Nephron progenitor cell (in vitro differentiated cells): ENCODE data around the gene HTRA3.

Experiments
- DNase-seq: peaks from one replicate; pipeline ENCODE4 v3.0.0; 2021
- H3K27ac Mint-ChIP-seq: 2 replicates; pipeline ENCODE4 v1.8.0; 2021; ENCODE audit warnings: mild to moderate bottlenecking, moderate library complexity, mixed read lengths
- H3K27me3 Mint-ChIP-seq: 2 replicates; pipeline ENCODE4 v1.8.0; 2021; ENCODE audit warnings: mild to moderate bottlenecking, low read depth, mixed read lengths; ENCODE audit not compliant: poor library complexity
- H3K36me3 Mint-ChIP-seq: 2 replicates; pipeline ENCODE4 v1.8.0; 2021; ENCODE audit warnings: low read depth, mixed read lengths
- H3K4me1 Mint-ChIP-seq: 2 replicates; pipeline ENCODE4 v1.8.0; 2021; ENCODE audit warnings: mixed read lengths
- H3K4me3 Mint-ChIP-seq: 2 replicates; pipeline ENCODE4 v1.8.0; 2021; ENCODE audit warnings: mild to moderate bottlenecking, moderate library complexity, mixed read lengths
- H3K9me3 Mint-ChIP-seq: 2 replicates; pipeline ENCODE4 v1.8.0; 2021; ENCODE audit warnings: mild to moderate bottlenecking, moderate library complexity, mixed read lengths
- TF ChIP-seq, protein P1 (sequence below): fragments of 200-600 bp; sonication (generic); IDR thresholded peaks from 2 replicates; pipeline ENCODE4 v1.5.0; 2021; ENCODE audit warnings: antibody characterized with exemption

Gene HTRA3

DNA sequence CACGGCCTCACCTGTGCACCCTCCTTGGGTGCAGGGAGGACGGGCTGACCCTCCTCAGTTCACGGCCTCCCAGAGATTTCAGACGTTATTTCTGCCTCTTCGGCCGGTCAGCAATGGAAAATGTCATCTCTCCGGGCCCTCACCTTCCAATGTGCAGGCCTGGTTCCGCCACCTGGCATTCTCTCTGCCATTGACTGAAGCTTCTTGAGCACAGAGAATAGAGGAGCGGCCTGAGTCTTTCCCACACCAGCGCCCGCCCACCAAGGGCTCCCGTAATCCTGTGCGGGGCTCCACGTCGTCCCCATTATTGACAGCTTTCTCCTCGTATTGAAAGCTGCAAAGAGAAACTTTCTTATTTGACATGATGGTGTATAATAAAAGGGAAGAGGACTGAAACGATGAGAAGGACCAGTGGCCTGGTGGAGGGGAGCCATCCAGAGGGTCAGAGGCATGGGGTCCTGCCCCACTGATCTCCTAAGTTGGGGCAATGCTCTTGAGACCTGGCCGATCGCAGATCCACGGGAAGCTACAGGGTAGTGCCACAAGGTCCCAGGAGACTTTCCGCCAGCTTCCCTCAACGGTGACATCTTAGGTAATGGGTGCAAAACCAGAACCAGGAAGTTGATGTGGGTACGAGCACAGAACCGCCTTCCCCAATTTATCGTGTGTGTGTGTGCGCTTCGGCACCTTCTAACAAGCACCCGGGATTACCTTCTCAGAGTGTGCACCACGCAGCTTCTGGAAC lies 20.6 kb downstream of the HTRA3 start:
- Mint-ChIP-seq H3K27ac (no peak overlapping the region), H3K9me3 (peaks cover 6% of the 10 kb centered on the region), H3K4me1 (no peaks in the 10 kb centered on the region), H3K4me3 (no peak overlapping the region), H3K27me3 (peaks cover 7% of the 10 kb centered on the region), H3K36me3 (peaks cover 7% of the 10 kb centered on the region)
- TF ChIP-seq, protein P1, sequence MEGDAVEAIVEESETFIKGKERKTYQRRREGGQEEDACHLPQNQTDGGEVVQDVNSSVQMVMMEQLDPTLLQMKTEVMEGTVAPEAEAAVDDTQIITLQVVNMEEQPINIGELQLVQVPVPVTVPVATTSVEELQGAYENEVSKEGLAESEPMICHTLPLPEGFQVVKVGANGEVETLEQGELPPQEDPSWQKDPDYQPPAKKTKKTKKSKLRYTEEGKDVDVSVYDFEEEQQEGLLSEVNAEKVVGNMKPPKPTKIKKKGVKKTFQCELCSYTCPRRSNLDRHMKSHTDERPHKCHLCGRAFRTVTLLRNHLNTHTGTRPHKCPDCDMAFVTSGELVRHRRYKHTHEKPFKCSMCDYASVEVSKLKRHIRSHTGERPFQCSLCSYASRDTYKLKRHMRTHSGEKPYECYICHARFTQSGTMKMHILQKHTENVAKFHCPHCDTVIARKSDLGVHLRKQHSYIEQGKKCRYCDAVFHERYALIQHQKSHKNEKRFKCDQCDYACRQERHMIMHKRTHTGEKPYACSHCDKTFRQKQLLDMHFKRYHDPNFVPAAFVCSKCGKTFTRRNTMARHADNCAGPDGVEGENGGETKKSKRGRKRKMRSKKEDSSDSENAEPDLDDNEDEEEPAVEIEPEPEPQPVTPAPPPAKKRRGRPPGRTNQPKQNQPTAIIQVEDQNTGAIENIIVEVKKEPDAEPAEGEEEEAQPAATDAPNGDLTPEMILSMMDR = no peak
- no peak for DNase-seq

DNA sequence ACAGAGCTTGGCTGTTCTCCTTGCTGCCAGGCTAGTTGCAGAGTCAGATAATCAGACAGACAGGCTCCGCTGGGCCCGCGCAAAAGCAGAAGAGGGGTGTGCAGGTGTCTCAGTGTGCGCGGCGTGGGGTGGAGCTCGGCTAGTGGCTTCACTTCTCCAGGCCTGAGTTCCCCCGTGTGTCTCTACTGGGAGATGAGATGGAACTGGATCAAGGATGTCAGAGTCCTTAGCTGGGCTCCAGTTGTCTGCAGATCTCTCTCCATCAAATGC lies 21.1 kb downstream of the HTRA3 start:
- H3K4me3 Mint-ChIP-seq = no peak overlapping the region
- H3K9me3 Mint-ChIP-seq = peaks cover 6% of the 10 kb centered on the region
- H3K36me3 Mint-ChIP-seq = peaks cover 8% of the 10 kb centered on the region
- DNase-seq = no peak
- peaks cover 6% of the 10 kb centered on the region for H3K27me3 Mint-ChIP-seq
- TF ChIP-seq, protein P1 = no peak
- H3K4me1 Mint-ChIP-seq = no peaks in the 10 kb centered on the region
- no peak overlapping the region for H3K27ac Mint-ChIP-seq

DNA sequence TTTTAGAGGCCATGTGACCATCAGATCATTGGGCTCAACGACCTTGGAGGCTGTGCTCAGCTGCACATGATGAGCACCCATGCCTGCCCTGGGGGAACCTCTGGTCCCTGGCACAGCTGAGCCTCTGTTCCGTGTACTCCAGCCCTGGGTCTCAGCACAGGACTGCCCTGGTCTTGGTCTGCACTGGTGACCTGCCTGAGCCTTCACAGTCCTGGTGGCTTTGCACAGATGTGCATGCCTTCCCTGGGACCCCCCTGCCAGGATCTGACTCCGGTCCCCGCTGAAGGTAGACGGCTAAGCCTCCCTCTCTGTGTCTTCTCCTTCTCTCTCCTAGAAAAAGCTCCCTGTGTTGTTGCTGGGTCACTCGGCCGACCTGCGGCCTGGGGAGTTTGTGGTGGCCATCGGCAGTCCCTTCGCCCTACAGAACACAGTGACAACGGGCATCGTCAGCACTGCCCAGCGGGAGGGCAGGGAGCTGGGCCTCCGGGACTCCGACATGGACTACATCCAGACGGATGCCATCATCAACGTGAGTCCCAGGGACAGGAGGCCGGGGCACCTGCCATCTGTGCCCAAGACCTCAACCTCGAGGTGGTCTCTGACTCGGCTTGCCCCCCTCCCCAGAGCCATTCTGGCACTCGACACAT lies 21.6 kb downstream of the HTRA3 start:
- DNase-seq = no peak
- H3K27me3 Mint-ChIP-seq = peaks cover 8% of the 10 kb centered on the region
- H3K9me3 Mint-ChIP-seq = peaks cover 6% of the 10 kb centered on the region
- no peak overlapping the region for H3K27ac Mint-ChIP-seq
- H3K4me3 Mint-ChIP-seq = no peak overlapping the region
- H3K36me3 Mint-ChIP-seq = peaks cover 8% of the 10 kb centered on the region
- H3K4me1 Mint-ChIP-seq = no peaks in the 10 kb centered on the region
- TF ChIP-seq, protein P1 = no peak

DNA sequence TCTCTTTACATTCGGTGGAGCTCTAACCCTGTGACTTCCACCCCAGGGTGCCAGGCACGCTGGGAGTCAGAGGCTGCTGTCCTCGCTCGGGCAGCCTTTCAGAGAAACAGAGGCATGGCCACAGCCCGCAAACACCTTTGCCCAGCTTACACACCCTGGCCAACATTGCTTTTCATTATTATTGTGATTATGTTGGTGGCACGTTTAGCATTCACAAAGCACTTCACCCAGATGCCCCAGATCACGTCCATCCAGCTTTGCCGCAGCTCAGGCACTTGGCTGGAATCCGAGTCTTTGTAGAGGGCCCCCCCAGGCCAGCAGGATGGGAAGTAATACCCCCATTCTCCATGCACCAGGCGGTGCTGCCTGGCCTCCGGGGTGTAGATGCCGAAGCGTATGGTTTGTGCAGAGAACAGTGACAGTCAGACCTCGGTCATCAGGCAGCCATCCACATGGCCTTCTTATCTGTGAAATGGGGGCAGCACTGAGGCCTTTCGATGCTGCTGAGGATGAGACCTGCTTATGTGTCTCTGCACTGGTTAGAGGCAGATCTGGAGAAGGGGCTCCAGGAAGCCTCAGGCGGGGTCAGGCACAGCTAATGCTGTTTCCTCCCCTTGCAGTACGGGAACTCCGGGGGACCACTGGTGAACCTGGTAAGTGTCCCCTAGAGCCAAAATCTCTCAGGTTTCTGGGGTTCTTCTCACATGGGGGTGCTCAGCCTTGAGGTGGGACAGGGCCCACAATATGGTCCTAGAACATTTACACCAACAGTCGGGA lies 22.3 kb downstream of the HTRA3 start:
- H3K4me1 Mint-ChIP-seq = no peaks in the 10 kb centered on the region
- TF ChIP-seq, protein P1 = no peak
- peaks cover 8% of the 10 kb centered on the region for H3K36me3 Mint-ChIP-seq
- H3K27me3 Mint-ChIP-seq = peaks cover 8% of the 10 kb centered on the region
- peaks cover 6% of the 10 kb centered on the region for H3K9me3 Mint-ChIP-seq
- no peak overlapping the region for H3K27ac Mint-ChIP-seq
- no peak for DNase-seq
- no peak overlapping the region for H3K4me3 Mint-ChIP-seq

DNA sequence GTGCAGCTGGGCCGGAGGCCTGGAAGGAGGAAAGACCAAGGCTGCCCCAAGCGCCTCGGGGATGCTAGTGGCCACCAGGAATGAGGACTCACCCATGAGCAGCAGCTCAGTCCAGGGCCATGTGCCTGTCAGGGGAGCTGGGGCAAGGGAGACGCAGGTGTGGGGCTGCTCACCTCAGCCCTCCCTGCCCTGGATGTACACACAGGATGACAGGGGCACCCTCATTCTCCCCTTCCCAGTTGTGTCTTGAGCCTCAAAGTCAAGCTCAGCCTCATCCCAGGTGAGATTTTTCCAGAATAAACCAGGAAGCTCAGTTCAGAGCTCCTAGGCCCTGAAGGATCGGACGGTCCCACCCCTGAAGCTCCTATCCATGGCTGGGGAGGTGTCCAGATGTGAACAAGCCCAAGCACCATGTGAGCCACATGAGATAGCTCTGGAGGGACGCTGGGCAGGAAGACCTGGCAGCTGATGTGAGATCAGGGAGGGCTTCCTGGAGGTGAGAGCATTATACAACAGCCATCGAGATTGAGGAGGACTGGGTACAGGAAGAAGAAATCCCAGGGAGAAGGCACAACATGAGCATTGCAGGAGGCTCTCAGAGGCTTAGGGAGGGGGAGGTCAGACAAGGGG lies 23.0 kb downstream of the HTRA3 start:
- TF ChIP-seq, protein P1 = no peak
- no peak for DNase-seq
- peaks cover 8% of the 10 kb centered on the region for H3K36me3 Mint-ChIP-seq
- peaks cover 6% of the 10 kb centered on the region for H3K9me3 Mint-ChIP-seq
- no peak overlapping the region for H3K27ac Mint-ChIP-seq
- H3K4me1 Mint-ChIP-seq = no peaks in the 10 kb centered on the region
- no peak overlapping the region for H3K4me3 Mint-ChIP-seq
- H3K27me3 Mint-ChIP-seq = peaks cover 8% of the 10 kb centered on the region
